HG03432 (cell line): ENCODE data around the gene HOXA3.

Experiments used
- ATAC-seq: cut with Tn5 transposase; IDR thresholded peaks from one replicate; pipeline ENCODE4 v1.9.1; 2021; ENCODE audit warnings: mild to moderate bottlenecking, moderate library complexity; ENCODE audit not compliant: unreplicated experiment

The HOXA3 gene

DNA sequence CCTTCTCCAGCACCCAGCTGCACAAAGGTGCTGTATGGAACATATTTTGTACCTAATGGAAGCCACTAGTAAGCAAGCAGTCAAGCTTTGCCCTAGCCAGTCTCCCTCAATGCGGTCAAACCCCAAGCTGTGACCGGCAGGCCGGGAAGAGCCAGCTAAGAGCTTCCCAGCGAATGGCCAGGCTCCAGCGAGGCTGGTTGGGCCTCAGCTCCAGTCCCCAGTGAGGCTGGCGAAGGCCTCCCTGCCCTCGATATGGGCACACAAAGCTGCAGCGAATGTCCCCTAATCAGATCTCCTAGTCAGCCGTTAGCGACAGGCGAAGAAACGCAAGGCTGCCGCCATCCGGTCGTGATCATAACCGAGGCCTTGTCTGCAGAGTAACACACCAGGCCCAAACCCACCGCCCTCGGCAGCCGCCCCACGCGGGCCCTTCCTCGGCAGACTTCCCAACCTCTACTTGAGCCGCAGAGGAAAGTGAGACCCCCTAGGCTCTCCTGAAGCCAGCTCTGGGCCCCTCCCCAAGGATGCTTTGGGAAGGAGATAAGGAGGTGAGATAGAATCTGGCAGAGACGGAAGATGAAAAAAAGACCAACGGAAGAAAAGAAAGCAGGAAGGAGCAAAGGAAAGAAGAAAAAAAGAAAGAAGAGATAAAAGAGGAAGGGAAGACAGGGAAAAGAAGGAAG, 16.0 kb upstream of the HOXA3 start:
- no peak for ATAC-seq

GRCh38 chr7:27167916-27168264, 15.5 kb upstream of the HOXA3 start:
- no peak for ATAC-seq

- ATAC-seq = no peak
These were observed 14.4 kb upstream of the HOXA3 start for GRCh38 chr7:27166531-27167505.

DNA sequence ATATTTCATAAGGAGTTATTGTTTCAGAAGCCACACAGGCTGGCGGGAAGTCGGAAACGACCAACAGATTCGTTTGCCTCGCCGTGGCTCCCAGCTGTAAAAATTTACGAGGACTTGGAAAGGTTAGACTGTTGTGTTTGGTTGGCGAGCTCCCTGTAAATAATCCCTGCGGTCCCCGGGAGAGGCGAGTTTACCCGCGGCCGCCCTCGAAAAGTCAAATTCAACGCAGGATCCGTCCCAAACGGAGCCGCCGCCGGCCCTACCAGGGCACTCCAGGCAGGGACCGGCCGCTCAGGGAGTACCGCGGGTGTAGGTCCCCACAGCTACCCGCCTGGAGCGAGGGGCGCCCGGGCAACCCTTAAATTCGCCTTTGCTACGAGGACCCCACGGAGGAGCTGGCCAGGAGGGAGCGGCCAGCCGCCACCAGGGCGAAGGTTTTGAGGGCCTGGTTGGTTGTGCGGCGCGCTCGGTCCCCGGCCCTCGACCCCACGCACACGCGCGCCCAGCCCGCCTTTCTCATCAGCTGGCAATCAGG, 13.7 kb upstream of the HOXA3 start:
- ATAC-seq = no peak

- no peak for ATAC-seq
These were observed 13.0 kb upstream of the HOXA3 start, which contains the start of gene HOXA9 for GRCh38 chr7:27165089-27165995. HOXA9 (minus strand) TSS chr7:27165537; CDS start chr7:27165457, 80 bp downstream.

DNA sequence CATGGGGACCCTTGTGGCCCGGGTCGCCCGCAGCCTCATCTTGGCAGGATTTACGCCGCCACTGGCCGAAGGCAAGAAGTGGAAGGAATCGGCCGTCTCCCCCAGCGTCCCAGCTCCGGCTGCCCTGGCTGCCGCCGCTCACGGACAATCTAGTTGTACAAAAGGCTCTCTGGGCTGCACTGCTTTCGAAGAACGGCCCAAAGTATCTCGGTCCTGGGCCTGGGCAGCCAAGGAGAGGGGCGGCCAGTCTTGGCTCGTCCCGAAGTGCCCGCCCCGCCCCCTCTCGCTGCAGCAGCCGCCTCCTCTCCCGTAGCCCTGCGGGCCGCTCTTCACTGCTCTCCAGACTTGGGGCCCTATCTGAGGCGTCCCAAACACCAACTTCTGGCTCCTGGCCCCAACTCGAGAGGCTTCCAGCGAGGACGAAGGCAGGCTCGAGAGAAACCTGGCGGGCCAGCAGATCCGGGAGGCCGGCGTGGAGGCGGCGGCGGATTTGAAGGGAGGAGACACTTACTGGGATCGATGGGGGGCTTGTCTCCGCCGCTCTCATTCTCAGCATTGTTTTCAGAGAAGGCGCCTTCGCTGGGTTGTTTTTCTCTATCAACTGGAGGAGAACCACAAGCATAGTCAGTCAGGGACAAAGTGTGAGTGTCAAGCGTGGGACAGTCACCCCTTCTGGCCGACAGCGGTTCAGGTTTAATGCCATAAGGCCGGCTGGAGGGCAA, 12.1 kb upstream of the HOXA3 start:
- no peak for ATAC-seq

- no peak for ATAC-seq
These were observed 11.6 kb upstream of the HOXA3 start for GRCh38 chr7:27164045-27164366.

GRCh38 chr7:27163288-27164044, 11.1 kb upstream of the HOXA3 start:
- ATAC-seq = no peak

- no peak for ATAC-seq
These were observed 10.3 kb upstream of the HOXA3 start for GRCh38 chr7:27162561-27163287.

DNA sequence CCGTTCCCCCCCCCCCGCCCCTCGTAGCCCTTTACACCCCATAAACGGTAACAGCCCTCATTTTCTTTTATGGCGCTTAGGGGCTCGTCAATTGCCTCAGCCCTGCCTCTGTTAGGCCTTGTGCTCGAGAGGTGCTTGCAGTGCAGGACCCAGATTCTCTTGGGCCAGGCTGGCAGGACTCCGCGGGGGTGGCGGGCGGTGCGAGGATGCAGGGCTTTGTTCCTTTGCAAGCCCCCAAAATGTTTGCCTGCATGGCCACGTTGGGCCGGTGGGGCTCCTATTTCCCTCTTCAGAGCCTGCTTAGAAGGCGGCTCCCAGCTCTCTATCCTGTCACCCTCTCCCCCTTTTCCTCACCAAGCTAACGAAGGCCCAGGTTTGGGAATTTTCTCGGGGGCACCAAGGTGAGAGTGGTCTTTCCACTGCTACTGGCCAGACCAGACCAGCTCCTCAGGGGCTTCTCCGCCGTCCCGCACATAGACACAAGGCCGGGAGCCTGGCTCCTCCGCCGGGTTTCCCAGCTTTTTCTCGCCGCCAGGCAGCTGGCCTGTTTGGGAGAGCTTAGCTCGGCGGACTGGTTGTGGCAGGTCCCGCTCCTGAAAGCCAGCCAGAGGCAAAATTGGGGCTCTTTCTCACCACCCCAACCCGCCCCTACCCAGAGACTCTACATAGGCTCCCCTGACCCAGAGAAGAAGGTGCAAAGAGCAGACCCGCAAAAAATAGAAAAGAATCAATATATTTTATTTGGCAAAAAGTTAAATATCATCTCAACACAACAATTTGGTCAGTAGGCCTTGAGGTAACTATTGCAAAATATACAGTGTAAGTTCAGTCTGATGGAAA, 9.6 kb upstream of the HOXA3 start:
- ATAC-seq = no peak

GRCh38 chr7:27161214-27161720, 8.9 kb upstream of the HOXA3 start:
- ATAC-seq = no peak

DNA sequence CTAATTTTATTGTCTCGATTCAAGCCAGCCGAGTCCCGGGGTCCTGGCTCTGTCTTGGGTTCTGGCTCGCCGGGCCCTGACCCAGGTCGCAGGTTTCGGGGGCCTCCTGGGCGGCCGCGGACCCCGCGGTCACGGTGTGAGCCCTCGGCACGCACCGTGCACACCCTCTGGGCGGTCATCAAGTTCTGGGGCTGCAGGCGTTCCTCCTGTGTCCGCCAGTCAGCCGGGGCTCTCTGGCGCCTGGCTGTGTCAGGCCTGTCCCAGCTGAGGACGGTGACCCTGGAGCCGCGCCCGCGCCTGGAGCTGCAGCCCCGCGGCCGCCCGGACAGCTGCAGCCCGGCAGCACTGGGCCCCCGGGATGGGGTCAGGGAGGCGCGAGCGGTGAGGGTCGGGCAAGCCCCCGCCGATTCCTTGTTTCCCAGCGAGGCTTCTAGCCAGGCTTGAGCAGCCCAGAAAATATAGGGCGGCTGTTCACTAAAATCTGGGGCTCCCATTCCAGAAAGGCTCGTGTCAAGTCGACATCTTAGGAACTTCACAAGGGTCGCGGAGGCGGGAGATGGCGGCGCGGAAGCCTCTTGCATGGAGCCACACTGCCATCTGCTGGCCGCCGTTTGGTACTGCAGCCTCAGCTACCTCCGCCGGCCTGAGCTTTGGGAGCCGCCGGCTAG, 8.3 kb upstream of the HOXA3 start:
- ATAC-seq = peak; percentile 62

DNA sequence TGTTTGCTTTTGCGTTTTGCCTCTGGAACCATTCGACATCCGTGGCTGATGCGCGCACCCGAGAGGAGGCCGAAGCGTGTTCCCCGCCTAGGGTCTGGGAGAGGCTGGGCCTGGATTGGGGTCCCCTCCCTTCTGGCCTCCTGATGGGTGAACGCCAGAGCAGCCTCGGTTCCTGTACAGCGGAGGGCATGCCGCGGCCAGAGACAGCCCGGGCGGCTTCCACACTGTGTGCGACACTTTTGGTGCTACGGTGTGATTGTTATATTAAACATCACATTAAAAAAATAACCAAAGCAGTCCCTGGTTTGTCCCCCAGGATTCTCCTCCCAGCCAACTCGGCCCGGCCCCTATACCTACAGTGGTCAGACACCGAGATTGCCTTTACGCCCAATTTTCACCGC, 7.8 kb upstream of the HOXA3 start:
- ATAC-seq = peak; percentile 22

DNA sequence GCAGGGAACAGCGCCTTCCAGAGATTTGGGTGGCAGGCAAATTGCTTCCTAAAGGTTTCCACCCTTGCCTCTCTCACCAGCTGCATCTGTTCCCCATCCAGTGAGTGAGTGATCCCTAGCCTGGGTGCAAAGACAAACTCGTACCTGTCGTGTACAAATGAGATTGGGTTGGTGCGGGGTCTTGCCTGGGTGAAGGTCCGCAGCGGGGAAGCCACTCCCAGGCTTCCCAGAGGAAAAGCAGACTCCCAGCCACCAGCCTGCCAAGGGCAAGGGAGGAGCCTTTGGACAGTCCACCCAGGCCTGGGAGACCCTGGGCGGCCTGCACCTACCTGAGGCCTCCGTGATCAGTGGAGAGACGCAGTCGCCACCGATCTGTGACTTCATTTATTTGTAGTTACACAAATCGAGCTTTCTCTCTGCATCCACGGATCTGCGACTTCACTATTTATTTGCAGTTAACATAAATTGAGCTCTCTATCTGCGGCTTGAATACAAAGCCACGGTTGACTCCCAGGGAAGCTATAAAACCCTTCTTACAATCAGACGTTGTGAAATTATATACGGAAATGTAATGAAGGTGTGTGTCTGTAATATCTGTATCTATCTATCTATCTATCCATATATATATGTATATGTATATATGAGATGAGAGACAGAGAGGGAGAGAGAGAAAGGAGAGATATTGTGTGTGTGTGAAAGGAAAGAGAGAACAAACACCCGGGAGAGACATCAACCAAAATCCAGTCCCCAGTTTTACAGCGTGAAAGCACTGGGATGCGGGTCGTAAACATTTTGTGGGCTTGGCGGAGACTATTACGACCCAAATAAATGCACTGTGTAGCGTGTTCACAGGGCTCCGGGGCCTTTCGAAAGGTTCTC, 7.1 kb upstream of the HOXA3 start:
- no peak for ATAC-seq

DNA sequence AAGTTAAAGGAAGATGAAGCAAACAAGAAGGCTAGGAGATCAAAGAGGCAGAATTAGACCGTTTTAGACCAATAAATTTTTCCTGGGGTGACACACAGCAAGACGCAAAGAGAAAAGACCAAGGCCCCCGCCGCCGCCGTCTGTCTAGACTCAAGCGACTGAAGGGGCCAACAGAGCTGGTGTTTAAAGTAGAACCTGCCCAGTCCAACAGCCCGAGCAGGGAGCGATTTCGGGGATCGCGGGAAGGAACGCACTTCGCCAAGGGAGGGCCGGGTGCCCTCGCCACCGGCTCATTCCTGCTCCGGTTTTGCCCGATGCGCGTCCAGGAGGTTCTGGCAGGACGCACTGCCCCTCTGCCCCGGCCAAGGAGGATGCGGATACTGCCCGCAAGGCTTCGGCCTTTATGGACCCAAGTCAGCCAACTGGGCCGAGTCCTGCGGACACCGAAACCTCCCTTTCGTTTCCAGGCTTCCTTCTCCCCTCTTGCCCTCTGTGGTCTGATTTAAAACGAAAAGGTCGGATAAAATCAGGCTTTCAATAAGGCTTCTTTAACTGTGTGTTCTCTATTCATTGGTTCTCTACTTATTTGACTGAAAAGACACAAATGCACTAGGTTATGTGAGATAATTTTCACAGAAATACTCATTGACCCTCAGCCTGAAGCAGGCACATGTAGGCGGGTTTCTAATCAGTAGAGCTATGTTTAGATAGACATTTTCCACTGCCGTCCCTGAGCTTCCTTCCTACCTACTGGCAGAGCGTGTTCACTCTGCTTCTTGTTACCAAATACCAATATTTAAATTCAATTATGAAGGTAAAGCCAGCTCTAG, 6.3 kb upstream of the HOXA3 start:
- no peak for ATAC-seq
